Nephron progenitor cell (in vitro differentiated cells): ENCODE results near the gene EPN2.
A peak's percentile ranks its signal among the peaks of the same experiment; 100 is the strongest.

Experiments used
- DNase-seq: peaks from one replicate; pipeline ENCODE4 v3.0.0; 2021
- H3K27ac Mint-ChIP-seq: 2 replicates; pipeline ENCODE4 v1.8.0; 2021; ENCODE audit warnings: mild to moderate bottlenecking, moderate library complexity, mixed read lengths
- H3K27me3 Mint-ChIP-seq: 2 replicates; pipeline ENCODE4 v1.8.0; 2021; ENCODE audit warnings: mild to moderate bottlenecking, low read depth, mixed read lengths; ENCODE audit not compliant: poor library complexity
- H3K36me3 Mint-ChIP-seq: 2 replicates; pipeline ENCODE4 v1.8.0; 2021; ENCODE audit warnings: low read depth, mixed read lengths
- H3K4me1 Mint-ChIP-seq: 2 replicates; pipeline ENCODE4 v1.8.0; 2021; ENCODE audit warnings: mixed read lengths
- H3K4me3 Mint-ChIP-seq: 2 replicates; pipeline ENCODE4 v1.8.0; 2021; ENCODE audit warnings: mild to moderate bottlenecking, moderate library complexity, mixed read lengths
- H3K9me3 Mint-ChIP-seq: 2 replicates; pipeline ENCODE4 v1.8.0; 2021; ENCODE audit warnings: mild to moderate bottlenecking, moderate library complexity, mixed read lengths
- TF ChIP-seq, protein P1 (sequence below): fragments of 200-600 bp; sonication (generic); IDR thresholded peaks from 2 replicates; pipeline ENCODE4 v1.5.0; 2021; ENCODE audit warnings: antibody characterized with exemption

Gene EPN2

DNA sequence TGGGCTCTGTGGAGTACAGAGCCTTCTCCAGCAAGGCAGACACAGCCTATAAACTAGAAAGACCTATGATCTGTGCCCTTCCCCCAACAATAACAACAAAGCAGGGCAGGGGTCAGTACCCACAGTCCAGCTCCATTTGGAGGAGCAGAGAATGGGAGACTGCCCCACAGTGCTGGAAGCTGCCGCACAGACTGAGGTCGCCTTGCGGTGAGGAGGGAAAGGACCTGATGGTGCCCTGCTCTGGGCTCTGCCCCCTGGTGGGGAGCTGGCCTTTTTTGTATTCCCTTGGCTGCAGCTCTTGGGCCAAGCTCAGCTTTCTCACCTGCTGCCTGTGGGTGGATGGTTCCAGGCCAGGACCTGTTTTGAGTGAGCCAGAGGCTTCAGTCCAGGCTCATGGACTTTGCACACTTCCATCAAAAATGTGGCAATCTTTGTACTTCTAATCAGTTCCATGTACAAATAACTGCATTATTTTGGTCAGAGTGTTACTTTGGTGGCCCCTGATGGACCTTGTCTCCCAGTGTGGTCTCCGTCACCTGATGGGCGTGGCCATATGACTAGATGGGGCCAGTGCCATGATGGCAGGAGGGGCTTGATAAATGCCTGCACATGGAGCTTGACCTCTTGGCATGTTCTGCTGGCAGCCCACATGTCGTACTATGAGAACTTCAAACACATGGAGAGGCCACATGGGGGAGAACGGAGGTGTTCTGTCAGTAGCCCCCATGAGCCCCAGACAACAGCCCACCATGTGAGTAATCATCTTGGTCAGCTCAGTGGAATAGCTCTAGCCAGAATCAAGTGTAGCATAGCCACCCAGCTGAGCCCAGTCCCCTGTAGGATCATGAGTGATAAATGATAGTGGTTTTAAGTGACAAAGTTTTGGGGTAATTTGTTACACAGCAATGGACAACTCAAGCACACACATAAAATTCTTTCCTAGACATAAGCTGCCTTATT lies 101.1 kb downstream of the EPN2 start:
- Mint-ChIP-seq H3K4me1 (peaks cover 57% of the 10 kb centered on the region), H3K4me3 (no peak overlapping the region), H3K9me3 (no peaks in the 10 kb centered on the region), H3K27ac (peak overlapping the region; percentile 64), H3K36me3 (peaks cover 3% of the 10 kb centered on the region), H3K27me3 (peaks cover 4% of the 10 kb centered on the region)
- DNase-seq: peak; percentile 61
- TF ChIP-seq, protein P1, sequence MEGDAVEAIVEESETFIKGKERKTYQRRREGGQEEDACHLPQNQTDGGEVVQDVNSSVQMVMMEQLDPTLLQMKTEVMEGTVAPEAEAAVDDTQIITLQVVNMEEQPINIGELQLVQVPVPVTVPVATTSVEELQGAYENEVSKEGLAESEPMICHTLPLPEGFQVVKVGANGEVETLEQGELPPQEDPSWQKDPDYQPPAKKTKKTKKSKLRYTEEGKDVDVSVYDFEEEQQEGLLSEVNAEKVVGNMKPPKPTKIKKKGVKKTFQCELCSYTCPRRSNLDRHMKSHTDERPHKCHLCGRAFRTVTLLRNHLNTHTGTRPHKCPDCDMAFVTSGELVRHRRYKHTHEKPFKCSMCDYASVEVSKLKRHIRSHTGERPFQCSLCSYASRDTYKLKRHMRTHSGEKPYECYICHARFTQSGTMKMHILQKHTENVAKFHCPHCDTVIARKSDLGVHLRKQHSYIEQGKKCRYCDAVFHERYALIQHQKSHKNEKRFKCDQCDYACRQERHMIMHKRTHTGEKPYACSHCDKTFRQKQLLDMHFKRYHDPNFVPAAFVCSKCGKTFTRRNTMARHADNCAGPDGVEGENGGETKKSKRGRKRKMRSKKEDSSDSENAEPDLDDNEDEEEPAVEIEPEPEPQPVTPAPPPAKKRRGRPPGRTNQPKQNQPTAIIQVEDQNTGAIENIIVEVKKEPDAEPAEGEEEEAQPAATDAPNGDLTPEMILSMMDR: peak; percentile 58

DNA sequence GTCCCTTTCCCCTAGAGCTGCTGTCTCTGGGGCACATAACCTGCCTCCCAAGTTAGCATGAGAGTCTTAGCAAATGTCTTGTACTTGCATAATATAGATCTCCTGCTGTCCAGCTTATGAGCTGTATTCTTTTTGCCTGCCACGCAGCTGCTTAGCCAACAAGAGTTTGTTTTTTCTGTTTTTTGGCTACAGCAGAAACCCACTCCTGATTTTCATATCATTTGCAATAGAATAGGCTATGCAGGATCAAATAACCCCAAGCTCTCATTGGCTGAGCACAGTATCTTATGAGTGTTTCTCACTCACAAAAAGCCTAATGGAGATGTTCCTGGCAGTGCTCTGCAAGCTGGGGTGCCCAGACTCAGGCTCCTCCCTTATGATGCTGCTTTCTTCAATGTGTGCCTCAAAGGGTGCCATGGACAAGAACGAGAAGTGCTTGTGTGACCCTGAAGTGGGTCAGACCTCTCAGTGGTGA lies 102.2 kb downstream of the EPN2 start:
- no peak for DNase-seq
- Mint-ChIP-seq H3K27me3 (peaks cover 4% of the 10 kb centered on the region), H3K4me3 (no peak overlapping the region)

DNA sequence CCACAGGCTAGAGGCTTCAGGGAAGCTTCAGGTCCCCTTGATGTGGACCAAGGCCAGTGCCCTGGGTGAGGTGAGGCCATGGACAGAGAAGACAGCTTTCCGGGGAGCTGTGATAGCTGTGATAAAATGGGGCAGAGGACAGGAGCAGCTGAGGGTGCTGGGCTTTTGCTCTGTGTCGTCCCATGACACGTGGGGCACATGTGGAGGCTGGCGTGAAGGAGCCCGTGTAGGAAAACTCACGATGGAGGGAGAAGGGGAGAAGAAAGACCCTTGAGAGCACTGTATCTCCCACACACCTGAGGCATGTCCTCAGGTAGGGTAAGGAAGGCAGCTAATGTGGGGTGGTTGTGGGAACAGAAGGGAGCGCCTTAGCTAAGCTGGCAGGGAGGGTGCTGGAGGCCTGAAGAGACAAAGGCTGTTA lies 104.1 kb downstream of the EPN2 start:
- TF ChIP-seq, protein P1: no peak
- Mint-ChIP-seq H3K27ac (peak overlapping the region; percentile 92), H3K36me3 (no peaks in the 10 kb centered on the region), H3K4me1 (peaks cover 60% of the 10 kb centered on the region), H3K4me3 (no peak overlapping the region), H3K27me3 (peaks cover 4% of the 10 kb centered on the region), H3K9me3 (no peaks in the 10 kb centered on the region)
- DNase-seq: no peak

More for the DNA sequence above, 102.2 kb downstream of the EPN2 start:
- Mint-ChIP-seq H3K9me3 (no peaks in the 10 kb centered on the region), H3K36me3 (peaks cover 3% of the 10 kb centered on the region), H3K27ac (peak overlapping the region; percentile 62), H3K4me1 (peaks cover 57% of the 10 kb centered on the region)
- TF ChIP-seq, protein P1: no peak

DNA sequence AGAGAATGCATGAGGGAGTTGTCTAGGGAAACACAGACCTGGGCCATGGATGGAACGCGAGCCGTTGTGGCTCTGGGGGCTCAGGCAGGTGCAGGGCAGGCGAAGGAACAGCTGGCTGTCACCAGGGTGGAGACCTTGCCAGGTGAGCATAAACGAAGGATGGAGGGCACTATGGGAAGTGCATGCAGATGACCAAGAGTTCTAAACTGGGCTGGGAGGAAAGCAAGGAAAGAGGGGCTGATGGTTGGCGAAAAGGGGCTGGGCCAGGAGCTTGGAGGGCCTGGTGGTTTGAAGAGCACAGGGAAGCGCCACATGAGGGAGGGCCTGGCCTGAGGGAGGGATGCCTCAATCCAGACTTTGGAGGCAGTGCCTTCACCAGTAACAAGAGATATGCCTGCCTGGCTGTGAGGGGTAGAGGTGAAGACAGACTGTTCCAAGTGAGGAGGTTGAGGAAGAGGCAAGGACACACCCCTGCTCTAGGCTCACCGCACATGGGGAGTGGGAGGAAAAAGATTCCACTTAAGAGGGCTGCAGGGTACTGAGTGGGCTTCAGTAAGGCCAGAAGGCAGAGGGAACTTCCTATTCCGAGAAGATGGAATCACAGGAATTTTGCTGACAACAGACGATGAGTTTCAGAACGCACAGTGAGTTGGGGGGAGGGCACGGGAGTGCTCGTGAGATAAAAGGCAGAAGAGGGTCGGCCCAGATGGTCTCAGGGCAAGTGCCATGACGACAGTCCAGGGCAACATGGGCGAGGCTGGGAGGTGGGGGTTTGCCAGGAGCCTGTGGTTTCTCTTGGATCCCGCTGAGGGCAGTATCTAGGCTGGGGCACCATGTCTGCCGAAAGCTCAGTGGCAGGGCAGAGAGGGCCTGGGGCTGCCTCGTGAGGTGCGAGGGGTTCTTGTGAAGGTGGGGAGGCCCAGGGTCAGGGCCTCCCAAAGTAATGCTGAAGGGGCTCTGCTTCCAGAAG lies 104.8 kb downstream of the EPN2 start:
- peaks cover 4% of the 10 kb centered on the region for H3K27me3 Mint-ChIP-seq
- H3K9me3 Mint-ChIP-seq: no peaks in the 10 kb centered on the region
- H3K4me1 Mint-ChIP-seq: peaks cover 63% of the 10 kb centered on the region
- no peaks in the 10 kb centered on the region for H3K36me3 Mint-ChIP-seq
- H3K4me3 Mint-ChIP-seq: peak overlapping the region; percentile 10
- peak overlapping the region; percentile 92 for H3K27ac Mint-ChIP-seq
- DNase-seq: no peak
- TF ChIP-seq, protein P1: no peak

DNA sequence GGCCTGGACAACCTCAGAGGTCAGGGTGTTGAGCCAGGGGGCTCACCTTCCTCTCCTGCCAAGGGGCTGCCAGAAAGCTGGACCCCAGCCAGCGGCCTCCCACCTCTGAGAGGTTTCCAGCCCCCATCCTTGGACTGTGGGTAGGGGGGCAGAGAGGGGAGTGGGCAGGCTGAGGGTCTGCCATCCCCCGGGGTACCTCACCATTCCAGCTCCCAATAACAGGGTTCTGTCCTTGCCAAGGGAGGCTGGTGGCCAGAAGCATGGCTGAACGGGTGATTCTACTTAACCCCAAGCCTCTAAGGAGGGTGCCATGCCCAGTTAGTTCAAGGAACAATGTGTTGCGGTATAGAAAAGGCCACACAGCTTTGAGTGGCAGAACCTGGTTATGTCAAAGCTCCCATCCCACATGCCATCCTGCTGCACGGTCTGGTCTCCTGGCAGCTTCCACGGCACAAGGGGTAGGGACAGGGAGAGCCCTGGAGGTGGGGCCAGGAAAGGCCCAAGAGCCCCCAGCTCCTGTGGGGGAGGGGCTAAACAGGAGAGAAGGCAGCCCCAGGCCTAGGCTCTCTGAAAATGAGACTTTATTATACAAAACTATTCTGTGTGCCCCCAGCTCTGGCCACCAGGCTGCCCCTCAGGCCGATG lies 105.6 kb downstream of the EPN2 start:
- Mint-ChIP-seq H3K4me1 (peaks cover 63% of the 10 kb centered on the region), H3K36me3 (no peaks in the 10 kb centered on the region), H3K27ac (no peak overlapping the region), H3K9me3 (no peaks in the 10 kb centered on the region), H3K27me3 (peaks cover 4% of the 10 kb centered on the region), H3K4me3 (no peak overlapping the region)
- no peak for DNase-seq
- TF ChIP-seq, protein P1: no peak
